HUES48 (cell line): Measurements from ENCODE around the gene BPIFB4.

Experiments
- H3K27ac ChIP-seq: one replicate; pipeline ENCODE4 v1.7.0; 2013; ENCODE audit warnings: low read depth, low read length, inconsistent platforms
- H3K27me3 ChIP-seq: 2 replicates; pipeline ENCODE4 v1.6.1; 2013; ENCODE audit warnings: mild to moderate bottlenecking, low read length; ENCODE audit not compliant: control insufficient read depth, insufficient read depth
- H3K36me3 ChIP-seq: 2 replicates; pipeline ENCODE4 v1.6.1; 2013; ENCODE audit warnings: low read length; ENCODE audit not compliant: control insufficient read depth, insufficient read depth
- H3K4me1 ChIP-seq: 2 replicates; pipeline ENCODE4 v1.6.1; 2013; ENCODE audit warnings: mild to moderate bottlenecking, low read length; ENCODE audit not compliant: control insufficient read depth, insufficient read depth
- H3K4me3 ChIP-seq: 2 replicates; pipeline ENCODE4 v1.5.1; 2013; ENCODE audit warnings: mild to moderate bottlenecking, low read depth, low read length
- H3K9ac ChIP-seq: 2 replicates; pipeline ENCODE4 v1.6.1; 2013; ENCODE audit warnings: mild to moderate bottlenecking, low read depth, low read length, moderate library complexity
- H3K9me3 ChIP-seq: 2 replicates; pipeline ENCODE4 v1.6.1; 2013; ENCODE audit warnings: low read length; ENCODE audit not compliant: control insufficient read depth, insufficient read depth

Gene BPIFB4

GRCh38 chr20:33079259-33079658 lies at the start of gene BPIFB4:
Gene BPIFB4 (plus strand): TSS chr20:33079643. CDS start chr20:33081527, 1,884 bp downstream.
- Histone ChIP-seq H3K36me3 (no peaks in the 10 kb centered on the region), H3K9ac (no peak within 1 kb of the TSS), H3K9me3 (no peaks in the 10 kb centered on the region), H3K27me3 (no peaks in the 10 kb centered on the region), H3K27ac (no peak within 1 kb of the TSS), H3K4me1 (no peaks in the 10 kb centered on the region), H3K4me3 (no peak within 1 kb of the TSS)

- Histone ChIP-seq H3K27me3 (no peaks in the 10 kb centered on the region; the same call in 1 of the 2 replicates), H3K9ac (no peak overlapping the region), H3K27ac (no peak overlapping the region), H3K9me3 (no peaks in the 10 kb centered on the region), H3K36me3 (no peaks in the 10 kb centered on the region), H3K4me3 (no peak overlapping the region), H3K4me1 (no peaks in the 10 kb centered on the region)
These were observed 49.4 kb upstream of the BPIFB4 start for GRCh38 chr20:33030076-33030475.

DNA sequence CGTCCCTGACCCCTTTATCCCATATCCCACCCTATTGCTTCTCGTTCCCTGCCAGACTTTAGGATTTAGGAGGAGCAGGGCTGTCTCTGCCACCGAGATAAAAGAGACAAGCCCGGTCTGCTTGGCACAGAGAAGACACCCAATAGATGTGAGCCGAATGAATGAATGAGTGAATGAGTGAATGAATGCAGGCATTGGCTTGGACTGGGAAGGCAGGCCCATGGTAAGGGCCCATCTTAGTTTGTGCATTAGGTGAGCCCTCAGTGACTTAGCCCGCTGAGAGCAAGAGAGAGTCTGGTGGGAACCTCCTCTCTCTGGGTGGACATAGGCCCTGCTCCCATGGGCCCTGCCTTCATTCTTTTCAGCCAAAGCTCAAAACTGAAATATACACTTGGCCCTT lies 48.9 kb upstream of the BPIFB4 start:
- Histone ChIP-seq H3K27me3 (no peaks in the 10 kb centered on the region; the same call in 1 of the 2 replicates), H3K9me3 (no peaks in the 10 kb centered on the region), H3K9ac (no peak overlapping the region), H3K36me3 (no peaks in the 10 kb centered on the region), H3K4me3 (no peak overlapping the region), H3K4me1 (no peaks in the 10 kb centered on the region), H3K27ac (no peak overlapping the region)

- Histone ChIP-seq H3K4me3 (no peak within 1 kb of the TSS), H3K27ac (no peak within 1 kb of the TSS), H3K4me1 (no peaks in the 10 kb centered on the region), H3K27me3 (no peaks in the 10 kb centered on the region; the same call in 1 of the 2 replicates), H3K9ac (no peak within 1 kb of the TSS), H3K36me3 (no peaks in the 10 kb centered on the region), H3K9me3 (no peaks in the 10 kb centered on the region)
These were observed 47.9 kb upstream of the BPIFB4 start, which contains the start of gene BPIFB6 for GRCh38 chr20:33031531-33031930. Gene BPIFB6 (plus strand): TSS chr20:33031648. CDS start chr20:33031648, 0 bp downstream.

GRCh38 chr20:33032555-33032954 lies 46.9 kb upstream of the BPIFB4 start:
- Histone ChIP-seq H3K4me3 (no peak overlapping the region), H3K4me1 (no peaks in the 10 kb centered on the region), H3K27me3 (no peaks in the 10 kb centered on the region; the same call in 1 of the 2 replicates), H3K9me3 (no peaks in the 10 kb centered on the region), H3K36me3 (no peaks in the 10 kb centered on the region), H3K9ac (no peak overlapping the region), H3K27ac (no peak overlapping the region)

GRCh38 chr20:33033381-33033780 lies 46.1 kb upstream of the BPIFB4 start:
- Histone ChIP-seq H3K27ac (no peak overlapping the region), H3K27me3 (no peaks in the 10 kb centered on the region)

GRCh38 chr20:33034115-33034514 lies 45.3 kb upstream of the BPIFB4 start:
- no peaks in the 10 kb centered on the region for H3K9me3 ChIP-seq
- H3K27me3 ChIP-seq = no peaks in the 10 kb centered on the region
- H3K27ac ChIP-seq = no peak overlapping the region
- H3K4me3 ChIP-seq = no peak overlapping the region
- no peak overlapping the region for H3K9ac ChIP-seq
- no peaks in the 10 kb centered on the region for H3K36me3 ChIP-seq
- no peaks in the 10 kb centered on the region for H3K4me1 ChIP-seq

More at GRCh38 chr20:33033381-33033780, 46.1 kb upstream of the BPIFB4 start:
- H3K4me1 ChIP-seq = no peaks in the 10 kb centered on the region
- no peak overlapping the region for H3K9ac ChIP-seq
- no peak overlapping the region for H3K4me3 ChIP-seq
- H3K36me3 ChIP-seq = no peaks in the 10 kb centered on the region
- H3K9me3 ChIP-seq = no peaks in the 10 kb centered on the region

DNA sequence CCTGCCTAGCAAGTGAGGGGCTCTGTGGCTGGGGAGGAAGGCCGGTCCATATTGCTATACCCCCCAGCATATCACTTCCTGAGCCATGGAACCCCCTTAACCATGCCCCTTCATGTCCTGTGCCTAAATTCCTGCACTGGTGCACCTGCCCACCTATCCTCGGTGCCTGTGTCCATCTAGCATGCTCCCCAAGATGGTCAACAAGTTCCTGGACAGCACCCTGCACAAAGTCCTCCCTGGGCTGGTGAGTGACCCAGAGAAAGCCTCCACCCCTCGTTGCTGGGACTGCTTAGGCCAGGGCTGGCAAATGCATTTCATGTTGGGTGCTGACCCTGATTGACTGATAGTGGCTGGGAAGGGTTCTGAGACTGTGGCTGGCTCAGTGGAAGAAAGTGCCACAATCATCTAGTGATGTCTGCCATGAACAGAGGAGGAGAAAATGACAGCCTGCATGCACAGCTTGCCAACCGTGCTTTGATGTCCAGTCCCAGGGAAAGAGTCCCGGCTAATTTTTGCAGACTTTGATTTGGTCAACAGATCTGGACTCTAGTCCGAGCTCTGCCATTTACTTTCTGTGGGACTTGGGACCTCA lies 44.4 kb upstream of the BPIFB4 start:
- Histone ChIP-seq H3K9ac (no peak overlapping the region), H3K27ac (no peak overlapping the region), H3K4me1 (no peaks in the 10 kb centered on the region), H3K36me3 (no peaks in the 10 kb centered on the region), H3K9me3 (no peaks in the 10 kb centered on the region), H3K27me3 (no peaks in the 10 kb centered on the region), H3K4me3 (no peak overlapping the region)

DNA sequence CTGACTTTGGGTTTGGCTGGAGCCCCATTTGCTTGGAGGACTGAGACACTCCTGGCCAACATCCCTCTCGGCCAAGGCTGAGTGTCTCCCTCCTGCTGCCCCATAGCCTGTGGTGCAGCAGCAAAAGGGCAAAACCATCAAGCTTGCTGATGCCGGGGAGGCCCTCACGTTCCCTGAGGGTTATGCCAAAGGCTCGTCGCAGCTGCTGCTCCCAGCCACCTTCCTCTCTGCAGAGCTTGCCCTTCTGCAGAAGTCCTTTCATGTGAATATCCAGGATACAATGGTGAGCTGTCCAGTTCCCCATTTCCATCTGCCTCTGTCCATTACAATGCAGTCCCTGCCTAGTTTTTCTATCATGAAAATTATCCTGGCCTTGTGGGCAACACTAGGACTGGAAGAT lies 42.0 kb upstream of the BPIFB4 start:
- H3K27me3 ChIP-seq = no peaks in the 10 kb centered on the region
- no peaks in the 10 kb centered on the region for H3K36me3 ChIP-seq
- no peak overlapping the region for H3K4me3 ChIP-seq
- no peak overlapping the region for H3K27ac ChIP-seq
- H3K4me1 ChIP-seq = no peaks in the 10 kb centered on the region
- H3K9ac ChIP-seq = no peak overlapping the region
- H3K9me3 ChIP-seq = no peaks in the 10 kb centered on the region

GRCh38 chr20:33038243-33038642 lies 41.2 kb upstream of the BPIFB4 start:
- no peak overlapping the region for H3K27ac ChIP-seq
- H3K27me3 ChIP-seq = no peaks in the 10 kb centered on the region

DNA sequence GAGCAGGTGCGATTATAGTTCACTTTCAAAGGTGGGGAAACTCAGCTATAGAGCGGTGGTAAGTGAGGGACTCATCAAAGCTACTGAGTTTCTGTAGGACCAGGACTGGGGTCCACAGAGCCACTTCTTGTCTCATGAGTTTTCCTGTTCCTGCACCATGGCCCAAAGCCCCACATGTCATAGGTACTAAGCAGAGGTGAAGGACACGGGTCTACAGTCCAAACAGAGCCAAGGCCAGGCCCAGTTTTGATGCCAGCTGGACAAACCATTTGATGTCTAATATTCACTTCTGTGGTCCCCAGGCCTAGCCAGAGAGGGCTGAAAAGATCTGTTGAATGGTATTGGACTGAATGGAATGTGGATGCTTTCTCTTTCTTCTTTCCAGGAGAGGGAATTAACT lies 37.0 kb upstream of the BPIFB4 start:
- Histone ChIP-seq H3K9me3 (peaks cover 11% of the 10 kb centered on the region), H3K36me3 (no peaks in the 10 kb centered on the region), H3K9ac (no peak overlapping the region), H3K27me3 (no peaks in the 10 kb centered on the region), H3K27ac (no peak overlapping the region), H3K4me1 (no peaks in the 10 kb centered on the region), H3K4me3 (no peak overlapping the region)

More at GRCh38 chr20:33038243-33038642, 41.2 kb upstream of the BPIFB4 start:
- Histone ChIP-seq H3K4me1 (no peaks in the 10 kb centered on the region), H3K36me3 (no peaks in the 10 kb centered on the region), H3K9ac (no peak overlapping the region), H3K4me3 (no peak overlapping the region), H3K9me3 (no peaks in the 10 kb centered on the region)
